ENCODE data around the gene ST6GALNAC5. TPM values are rescaled to one million over a fixed set of nuclear protein-coding genes. Genes with fewer than 3 reads are reported as not detected.

ST6GALNAC5 gene
- total and polyA plus RNA-seq, 10 of the 15 experiments (the other 5 are each of a cell fraction or from before 2014, with no cell fraction given): under 0.01 to 1.8 (median 0.07) TPM; not detected in 6

GRCh38 chr1:76864383-76864782 is 2.9 kb upstream of the ST6GALNAC5 start:
- no peak for FAIRE-seq

More at GRCh38 chr1:76864383-76864782, 2.9 kb upstream of the ST6GALNAC5 start:
- ChIA-PET RAD21 (ENCODE audit: unreplicated experiment) (no interaction called here), CTCF (interaction anchor here (1.1 to 1.3 kb wide), 3 partner anchors 20 to 956 kb away, joined by 3 read pairs; no protein-coding TSS in a partner anchor), SMC1A (ENCODE audit: uncharacterized antibody, unreplicated experiment) (interaction anchor here (2.2 kb wide), 1 partner anchor 17 kb away, joined by 5 read pairs; no protein-coding TSS in a partner anchor), POLR2A (no interaction called here)
- TF ChIP-seq BMI1 (IDR thresholded peaks at IDR 0.05; ENCODE audit: borderline replicate concordance): no peak
- TF ChIP-seq POLR2A (IDR thresholded peaks at IDR 0.05; ENCODE audit: low read depth, low read length): no peak
- TF ChIP-seq TARDBP (IDR thresholded peaks at IDR 0.05; ENCODE audit: borderline replicate concordance): no peak
- TF ChIP-seq ATF2 (IDR thresholded peaks at IDR 0.05; ENCODE audit: low read length): no peak
- no peak for TF ChIP-seq FOS (IDR thresholded peaks at IDR 0.05; ENCODE audit: borderline replicate concordance, extremely low read depth, insufficient read length)
- no peak for TF ChIP-seq IKZF2 (IDR thresholded peaks at IDR 0.05)
- no peak for TF ChIP-seq MEF2B (IDR thresholded peaks at IDR 0.05; ENCODE audit: partially characterized antibody, poor library complexity, severe bottlenecking)
- Histone ChIP-seq H3K4me3 (no peak overlapping the region), H3K4me2 (ENCODE audit: control insufficient read depth, insufficient read depth) (no peak overlapping the region), H2AFZ (ENCODE audit: control insufficient read depth, low read depth, low read length) (no peak overlapping the region), H4K20me1 (ENCODE audit: control insufficient read depth, insufficient read depth) (no peaks in the 10 kb centered on the region), H3K9ac (ENCODE audit: control insufficient read depth, insufficient read depth, low read length) (no peak overlapping the region), H3K9me3 (replicated peaks; ENCODE audit: control insufficient read depth, insufficient read depth, low read length) (no peaks in the 10 kb centered on the region; the same call in 2 of the 3 replicates), H3K27ac (ENCODE audit: control insufficient read depth, insufficient read depth) (no peak overlapping the region), H3K36me3 (ENCODE audit: control insufficient read depth in 2 of 2, insufficient read depth in 2 of 2, low read length in 1 of 2) (no peaks in the 10 kb centered on the region), H3K79me2 (ENCODE audit: control insufficient read depth, insufficient read depth, low read length) (no peaks in the 10 kb centered on the region), H3K4me1 (ENCODE audit: control insufficient read depth, insufficient read depth, low read length) (no peaks in the 10 kb centered on the region), H3K27me3 (replicated peaks in 1 of 2; ENCODE audit: control insufficient read depth in 2 of 2, insufficient read depth in 2 of 2, low read length in 1 of 2) (peaks cover 8 to 19% of the 10 kb centered on the region in 2 experiments)
- 21% methylated on average over 5 of the region's 5 CpGs for WGBS (ENCODE audit: insufficient coverage, insufficient replicate concordance, low lambda C conversion rate, missing lambda C conversion rate)
- ATAC-seq (no peak), DNase-seq (ENCODE audit: low read depth, low spot score) (no peak)
- in situ Hi-C loops (cut with MboI): no loop called here
- intact Hi-C loops (cut with micrococcal nuclease; ENCODE audit: unreplicated experiment): loop anchor here (10.0 kb wide), 1 partner anchor 530 kb away; no protein-coding TSS in a partner anchor
- BruUV-seq (replicated peaks): no TSS peak
